A673 (cell line): ENCODE results near the gene TTN. TPM values are rescaled to one million over a fixed set of nuclear protein-coding genes. Genes with fewer than 3 reads are reported as not detected.

ENCODE experiments used
- BruUV-seq: library from RNA; stranded (reverse); fragments of 400-500 nt; replicated peaks from 2 replicates; lab custom pipeline; 2021; lab: Mats Ljungman, UMichigan
- CTCF ChIA-PET: fragments of 300-600 bp; sonication (Branson Sonifier 250); formaldehyde crosslinking; loops from one replicate; lab custom pipeline; 2022; ENCODE audit warnings: antibody characterized with exemption; lab: Charles Lee
- POLR2A ChIA-PET: fragments of 300-600 bp; sonication (Branson Sonifier 250); formaldehyde crosslinking; loops from one replicate; lab custom pipeline; 2022; ENCODE audit warnings: antibody characterized with exemption; ENCODE audit not compliant: low non-redundant PET; lab: Charles Lee
- DNase-seq: peaks from one replicate; pipeline ENCODE4 v3.0.0-alpha.2; 2015; ENCODE audit warnings: low spot score
- H3K27ac ChIP-seq: fragments of 200-600 bp; sonication (generic); 2 replicates; pipeline ENCODE4 v1.5.1; 2016; ENCODE audit warnings: mixed run types, low read depth, mild to moderate bottlenecking, mixed read lengths, antibody characterized with exemption, low read length; ENCODE audit not compliant: poor library complexity, severe bottlenecking
- H3K27me3 ChIP-seq: fragments of 200-600 bp; sonication (generic); replicated peaks from 2 replicates; pipeline ENCODE4 v1.6.1; 2017; ENCODE audit warnings: mixed run types, low read depth, mild to moderate bottlenecking, mixed read lengths, antibody characterized with exemption, low read length; ENCODE audit not compliant: insufficient read depth, poor library complexity
- H3K36me3 ChIP-seq: fragments of 200-600 bp; sonication (generic); 2 replicates; pipeline ENCODE4 v1.6.1; 2016; ENCODE audit warnings: mixed run types, mild to moderate bottlenecking, mixed read lengths, antibody characterized with exemption, low read length; ENCODE audit not compliant: insufficient read depth, poor library complexity, severe bottlenecking
- H3K4me1 ChIP-seq: fragments of 200-600 bp; sonication (generic); 2 replicates; pipeline ENCODE4 v1.6.1; 2017; ENCODE audit warnings: mixed run types, mild to moderate bottlenecking, mixed read lengths, antibody characterized with exemption, low read length; ENCODE audit not compliant: insufficient read depth, poor library complexity, severe bottlenecking
- H3K4me3 ChIP-seq: fragments of 200-600 bp; sonication (generic); 2 replicates; pipeline ENCODE4 v1.5.1; 2016; ENCODE audit warnings: low read depth, mixed run types, mild to moderate bottlenecking, mixed read lengths, low read length; ENCODE audit not compliant: poor library complexity, severe bottlenecking
- H3K9me3 ChIP-seq: fragments of 200-600 bp; sonication (generic); 2 replicates; pipeline ENCODE4 v1.6.1; 2016; ENCODE audit warnings: mixed run types, low read depth, mild to moderate bottlenecking, mixed read lengths, antibody characterized with exemption, low read length; ENCODE audit not compliant: poor library complexity, severe bottlenecking
- CTCF ChIP-seq: fragments of 300-800, 200-600 bp; sonication (generic); conservative IDR thresholded peaks from 2 replicates; pipeline ENCODE4 v1.5.1; 2017; ENCODE audit warnings: low read depth, mild to moderate bottlenecking, antibody characterized with exemption, low read length, moderate library complexity, mixed read lengths
- EZH2 ChIP-seq: fragments of 200-600 bp; sonication (generic); IDR thresholded peaks from 2 replicates; pipeline ENCODE4 v1.6.1; 2017; ENCODE audit warnings: borderline replicate concordance, low read depth, mild to moderate bottlenecking, mixed read lengths, antibody characterized with exemption, low read length; ENCODE audit not compliant: poor library complexity, severe bottlenecking
- intact Hi-C: fragments of 100-400 bp; cut with micrococcal nuclease; formaldehyde crosslinking; loops from one replicate; pipeline ENCODE4 v1.10.0; 2022; ENCODE audit not compliant: unreplicated experiment
- total RNA-seq: library from RNA; stranded (reverse); gene quantifications from 2 replicates; pipeline ENCODE4 v1.2.3, GENCODE V29; 2021

Gene TTN
- total RNA-seq, 1 experiment from 2014 or later = under 0.01 TPM

DNA sequence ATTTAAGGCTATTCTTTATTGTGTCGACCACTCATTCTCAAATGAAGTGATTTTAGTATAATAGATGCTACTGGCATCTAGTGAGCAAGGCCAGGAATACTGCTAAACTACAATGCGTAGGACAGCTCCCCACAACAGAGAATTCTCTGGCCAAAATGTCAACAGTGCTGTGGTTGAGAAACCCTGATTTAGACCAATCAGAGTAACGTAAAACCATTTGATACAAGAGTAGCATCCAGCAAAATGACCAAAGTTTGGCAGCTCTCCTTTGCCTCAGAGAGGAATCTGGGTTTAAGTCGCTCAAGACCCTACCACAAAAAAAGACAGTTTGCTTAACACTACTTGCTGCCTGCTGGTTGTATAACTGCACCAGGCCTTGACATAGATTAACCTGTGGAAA, 37.0 kb upstream of the TTN start:
- H3K36me3 ChIP-seq = no peaks in the 10 kb centered on the region
- no peak overlapping the region for H3K27ac ChIP-seq
- intact Hi-C loops = no loop called here
- H3K9me3 ChIP-seq = no peaks in the 10 kb centered on the region
- no peak for DNase-seq
- ChIA-PET CTCF (no interaction called here), POLR2A (no interaction called here)
- no peaks in the 10 kb centered on the region for H3K4me1 ChIP-seq
- H3K4me3 ChIP-seq = no peak overlapping the region
- no peak for TF ChIP-seq EZH2
- no peak for TF ChIP-seq CTCF
- no peaks in the 10 kb centered on the region for H3K27me3 ChIP-seq
- no TSS peak for BruUV-seq

- DNase-seq = no peak
- intact Hi-C loops = no loop called here
- no peak overlapping the region for H3K27ac ChIP-seq
- no peaks in the 10 kb centered on the region for H3K9me3 ChIP-seq
- ChIA-PET CTCF (no interaction called here), POLR2A (no interaction called here)
- H3K36me3 ChIP-seq = no peaks in the 10 kb centered on the region
- no peak for TF ChIP-seq EZH2
- TF ChIP-seq CTCF = no peak
- H3K27me3 ChIP-seq = no peaks in the 10 kb centered on the region
- BruUV-seq = no TSS peak
- H3K4me3 ChIP-seq = no peak overlapping the region
- H3K4me1 ChIP-seq = no peaks in the 10 kb centered on the region
Measured at GRCh38 chr2:178843697-178844096, 36.5 kb upstream of the TTN start.

- Histone ChIP-seq H3K4me3 (no peak overlapping the region), H3K27me3 (no peaks in the 10 kb centered on the region), H3K27ac (no peak overlapping the region), H3K36me3 (no peaks in the 10 kb centered on the region), H3K4me1 (no peaks in the 10 kb centered on the region), H3K9me3 (no peaks in the 10 kb centered on the region)
- POLR2A ChIA-PET = no interaction called here
- no peak for DNase-seq
- CTCF ChIA-PET = no interaction called here
- intact Hi-C loops = no loop called here
- no peak for TF ChIP-seq CTCF
- no peak for TF ChIP-seq EZH2
- no TSS peak for BruUV-seq
Measured at GRCh38 chr2:178836807-178837206, 29.6 kb upstream of the TTN start.
